Thymus (tissue), 14 donors: Measurements from ENCODE around the gene OBP2A. TPM values are rescaled to one million over a fixed set of nuclear protein-coding genes. Genes with fewer than 3 reads are reported as not detected.
"Not testable (repeated sequence)": the region's sequence is repeated elsewhere in the genome, so short reads cannot be mapped to it uniquely, and the experiment has no call there.

Experiments used
- DNase-seq, 9 donors: peaks; one replicate each; pipeline ENCODE4 v3.0.0-alpha.2; 2013; ENCODE audit warnings: low spot score in 9 of 9, low read depth in 6 of 9, missing footprints in 1 of 9
- H3K27ac ChIP-seq, 2 donors: one replicate each; pipeline ENCODE4 v1.5.1; 2013; ENCODE audit warnings: control low read depth in 1 of 2, low read depth in 1 of 2, low read length in 1 of 2, mild to moderate bottlenecking in 1 of 2, moderate library complexity in 1 of 2
- H3K27me3 ChIP-seq, 2 donors: one replicate each; pipeline ENCODE4 v1.5.1; 2013; ENCODE audit warnings: low read length in 1 of 2; ENCODE audit not compliant: control insufficient read depth in 2 of 2, insufficient read depth in 1 of 2
- H3K36me3 ChIP-seq, 2 donors: one replicate each; pipeline ENCODE4 v1.5.1; 2013; ENCODE audit warnings: low read length in 1 of 2, mild to moderate bottlenecking in 1 of 2, moderate library complexity in 1 of 2; ENCODE audit not compliant: control insufficient read depth in 2 of 2, insufficient read depth in 2 of 2
- H3K4me1 ChIP-seq, 2 donors: one replicate each; pipeline ENCODE4 v1.5.1; 2013; ENCODE audit warnings: low read length in 2 of 2; ENCODE audit not compliant: control insufficient read depth in 2 of 2, insufficient read depth in 2 of 2
- H3K4me3 ChIP-seq, 2 donors: one replicate each; pipeline ENCODE4 v1.5.1; 2013; ENCODE audit warnings: low read length in 2 of 2, control low read depth in 1 of 2, mild to moderate bottlenecking in 1 of 2
- H3K9me3 ChIP-seq, 2 donors: one replicate each; pipeline ENCODE4 v1.5.1; 2013; ENCODE audit warnings: low read length in 1 of 2, mild to moderate bottlenecking in 1 of 2; ENCODE audit not compliant: control insufficient read depth in 2 of 2, insufficient read depth in 1 of 2
- whole genome bisulfite sequencing: extraction: QIAGEN DNeasy Blood & Tissue Kit; methylation state at CpG from one replicate; pipeline ENCODE4 v1.1.7; 2013; 5-methylcytosine and 5-hydroxymethylcytosine counted together
- long read RNA-seq, 10 donors: transcript quantifications; one replicate each; lab custom pipeline, GENCODE V29; 2026
- polyA plus RNA-seq: library from polyadenylated mRNA; stranded (reverse); fragments of 200-250 nt; gene quantifications from one replicate; pipeline ENCODE4 v1.2.3, GENCODE V29; 2013
- total RNA-seq: library from RNA; stranded (reverse); fragments of 120-200 nt; gene quantifications from one replicate; pipeline ENCODE4 v1.2.4, GENCODE V29; 2013
- donor health status: healthy.

The OBP2A gene
- total RNA-seq (not detected), polyA plus RNA-seq (0.09 TPM)
- long read RNA-seq, donor 1: 0 reads
- long read RNA-seq, donor 2: 0 reads
- long read RNA-seq, donor 3: 0 reads
- long read RNA-seq, donor 4: 0 reads
- long read RNA-seq, donor 5: 0 reads
- long read RNA-seq, donor 6: 0 reads
- long read RNA-seq, donor 7: 0 reads
- long read RNA-seq, donor 8: 0 reads
- long read RNA-seq, donor 9: 0 reads
- long read RNA-seq, donor 10: 0 reads

- not testable (repeated sequence) for DNase-seq, H3K27ac ChIP-seq, H3K27me3 ChIP-seq, H3K36me3 ChIP-seq, H3K4me3 ChIP-seq, H3K4me1 ChIP-seq, H3K9me3 ChIP-seq
- WGBS: 82% methylated on average over 15 of the region's 19 CpGs
Observed at GRCh38 chr9:135545646-135546176, at the start of gene OBP2A. TSS of gene OBP2A (plus strand) at chr9:135546126. CDS start at chr9:135546181, 55 bp downstream.

- H3K4me3 ChIP-seq: no peak overlapping the region
- H3K36me3 ChIP-seq: peaks cover 7 to 14% of the 10 kb centered on the region in 2 donors
- no peak for DNase-seq
- WGBS: 90% methylated on average over 15 of the region's 15 CpGs
- H3K9me3 ChIP-seq: no peaks in the 10 kb centered on the region
- no peak overlapping the region for H3K27ac ChIP-seq
- H3K4me1 ChIP-seq: peaks cover 10 to 16% of the 10 kb centered on the region in 2 donors
- H3K27me3 ChIP-seq: peaks cover 0 to 22% of the 10 kb centered on the region in 2 donors
Observed at GRCh38 chr9:135498381-135499126, 47.4 kb upstream of the OBP2A start.

- H3K27ac ChIP-seq: no peak overlapping the region
- H3K4me3 ChIP-seq: peak overlapping the region; percentile 83 to 92
- no peaks in the 10 kb centered on the region for H3K9me3 ChIP-seq
- H3K36me3 ChIP-seq: peaks cover 16 to 23% of the 10 kb centered on the region in 2 donors
- peak; percentile 45 to 91 (median 83) for DNase-seq
- WGBS: under 1% methylated on average over 58 of the region's 58 CpGs
- H3K4me1 ChIP-seq: peaks cover 10 to 16% of the 10 kb centered on the region in 2 donors
- H3K27me3 ChIP-seq: peaks cover 0 to 22% of the 10 kb centered on the region in 2 donors
Observed at GRCh38 chr9:135499326-135500070, 46.4 kb upstream of the OBP2A start.

- peaks cover 21 to 29% of the 10 kb centered on the region in 2 donors for H3K36me3 ChIP-seq
- H3K27me3 ChIP-seq: peaks cover 0 to 22% of the 10 kb centered on the region in 2 donors
- peaks cover 10 to 16% of the 10 kb centered on the region in 2 donors for H3K4me1 ChIP-seq
- H3K27ac ChIP-seq: no peak overlapping the region
- H3K9me3 ChIP-seq: no peaks in the 10 kb centered on the region
- peak overlapping the region; percentile 83 to 92 for H3K4me3 ChIP-seq
- DNase-seq: peak in 4 of 9 donors; percentile 17 to 57 (median 42)
- under 1% methylated on average over 29 of the region's 29 CpGs for WGBS
Observed at GRCh38 chr9:135500071-135500524, 45.8 kb upstream of the OBP2A start.

GRCh38 chr9:135500525-135501260 is 45.2 kb upstream of the OBP2A start, which contains the start of gene MRPS2:
TSS of gene MRPS2 (plus strand) at chr9:135500682. CDS start at chr9:135500711, 29 bp downstream.
- Histone ChIP-seq H3K27me3 (peaks cover 0 to 21% of the 10 kb centered on the region in 2 donors), H3K36me3 (peaks cover 21 to 31% of the 10 kb centered on the region in 2 donors), H3K27ac (no peak within 1 kb of the TSS), H3K4me3 (peak within 1 kb of the TSS; percentile 83 to 92), H3K4me1 (peaks cover 10 to 16% of the 10 kb centered on the region in 2 donors), H3K9me3 (no peaks in the 10 kb centered on the region)
- DNase-seq: peak; percentile 52 to 90 (median 73)
- WGBS: under 1% methylated on average over 92 of the region's 92 CpGs

GRCh38 chr9:135501261-135502167 is 44.4 kb upstream of the OBP2A start:
- peaks cover 10 to 16% of the 10 kb centered on the region in 2 donors for H3K4me1 ChIP-seq
- H3K27ac ChIP-seq: no peak overlapping the region
- 55% methylated on average over 38 of the region's 38 CpGs for WGBS

GRCh38 chr9:135502168-135502872 is 43.6 kb upstream of the OBP2A start:
- 94% methylated on average over 15 of the region's 15 CpGs for WGBS
- peaks cover 10 to 16% of the 10 kb centered on the region in 2 donors for H3K4me1 ChIP-seq
- peaks cover 0 to 20% of the 10 kb centered on the region in 2 donors for H3K27me3 ChIP-seq
- DNase-seq: no peak
- peaks cover 21 to 31% of the 10 kb centered on the region in 2 donors for H3K36me3 ChIP-seq
- no peak overlapping the region for H3K4me3 ChIP-seq
- H3K27ac ChIP-seq: no peak overlapping the region
- H3K9me3 ChIP-seq: peaks cover 0 to under 1% of the 10 kb centered on the region in 2 donors

More at GRCh38 chr9:135501261-135502167, 44.4 kb upstream of the OBP2A start:
- Histone ChIP-seq H3K4me3 (peak overlapping the region; percentile 83 to 92), H3K27me3 (peaks cover 0 to 20% of the 10 kb centered on the region in 2 donors), H3K9me3 (no peaks in the 10 kb centered on the region), H3K36me3 (peaks cover 21 to 31% of the 10 kb centered on the region in 2 donors)
- DNase-seq: peak in 1 of 9 donors; percentile 4
